K562 (cell line): ENCODE data around the gene SLC16A5. TPM values are rescaled to one million over a fixed set of nuclear protein-coding genes. Genes with fewer than 3 reads are reported as not detected.
A peak's percentile ranks its signal among the peaks of the same experiment; 100 is the strongest.

Experiments
- AFF1 ChIP-seq, 2 experiments: fragments of 450-650 bp; IDR thresholded peaks; 2 replicates each; pipeline ENCODE4 v1.6.1; 2018; ENCODE audit warnings: mild to moderate bottlenecking in 2 of 2, low read depth in 1 of 2; ENCODE audit not compliant: partially characterized antibody in 2 of 2
- ARID3A ChIP-seq: IDR thresholded peaks from 2 replicates; pipeline ENCODE4 v1.6.1; 2012; ENCODE audit warnings: low read depth, low read length, improper control_type of control experiment, borderline replicate concordance
- FOSL1 ChIP-seq: fragments of 200-800 bp; sonication (Bioruptor generic); conservative IDR thresholded peaks from 2 replicates; pipeline ENCODE4 v1.6.1; 2016; ENCODE audit warnings: missing genetic modification characterization, missing compliant biosample characterization
- FOXA3 ChIP-seq, 2 experiments: fragments of 450-650 bp in 1 of 2; sonication (generic) in 1 of 2; formaldehyde crosslinking; IDR thresholded peaks in 1 of 2; conservative IDR thresholded peaks in 1 of 2; 2 replicates each; pipeline versions ENCODE4 v1.4.0 to v1.8.0; 2020 to 2022; ENCODE audit warnings: mild to moderate bottlenecking in 2 of 2, missing genetic modification reagents in 1 of 2
- GTF3C2 ChIP-seq: IDR thresholded peaks from 3 replicates; pipeline ENCODE4 v1.6.1; 2011; ENCODE audit warnings: borderline replicate concordance, mild to moderate bottlenecking, moderate library complexity; ENCODE audit not compliant: insufficient read length; ENCODE audit errors: extremely low read depth
- MTA3 ChIP-seq: fragments of 450-650 bp; formaldehyde crosslinking; IDR thresholded peaks from 2 replicates; pipeline ENCODE4 v1.6.1; 2017; ENCODE audit warnings: mild to moderate bottlenecking, borderline replicate concordance
- NFATC3 ChIP-seq: fragments of 450-650 bp; IDR thresholded peaks from 2 replicates; pipeline ENCODE4 v1.6.1; 2017; ENCODE audit warnings: mild to moderate bottlenecking
- RCOR1 ChIP-seq, 2 experiments: IDR thresholded peaks; 2 replicates each; pipeline ENCODE4 v1.6.1; 2012; ENCODE audit warnings: low read depth in 2 of 2, low read length in 2 of 2, borderline replicate concordance in 1 of 2, improper control_type of control experiment in 1 of 2
- TCF3 ChIP-seq: sonication (generic); formaldehyde crosslinking; IDR thresholded peaks from 2 replicates; pipeline ENCODE4 v1.4.0; 2020; ENCODE audit warnings: mild to moderate bottlenecking, missing genetic modification reagents
- TRIM24 ChIP-seq, 2 experiments: fragments of 450-650 bp; IDR thresholded peaks; 2 replicates each; pipeline ENCODE4 v1.6.1; 2016
- ZMIZ1 ChIP-seq, 2 experiments: fragments of 150-350 bp in 1 of 2; IDR thresholded peaks; 2 replicates each; pipeline ENCODE4 v1.6.1; 2012 to 2016; ENCODE audit warnings: low read depth in 2 of 2, low read length in 2 of 2, mild to moderate bottlenecking in 1 of 2, moderate library complexity in 1 of 2
- ZNF584 ChIP-seq: fragments of 200-800 bp; sonication (Bioruptor generic); IDR thresholded peaks from 2 replicates; pipeline ENCODE4 v1.6.1; 2016; ENCODE audit warnings: low read depth, mild to moderate bottlenecking, missing genetic modification characterization, missing compliant biosample characterization
- polyA plus RNA-seq, 8 experiments: library from polyadenylated mRNA; depleted of rRNA in 4 of 8; stranded (reverse) in 5 of 8; unstranded in 3 of 8; fragments of >200 nt; fragmentation: Nextera tagmentation in 2 of 8; fragmentation: Illumina TruSeq in 1 of 8; extraction: Ambion mirVana in 2 of 8; extraction: Trizol in 1 of 8; gene quantifications; 2 replicates each; pipeline versions ENCODE4 v1.2.1 to v1.2.3, GENCODE V29; 2011 to 2014; ENCODE audit warnings: inconsistent platforms in 1 of 8, missing spikeins in 1 of 8
- total RNA-seq, 7 experiments: library from RNA; depleted of rRNA in 6 of 7; stranded (reverse); fragments of >200 nt in 6 of 7; fragmentation: Illumina TruSeq in 2 of 7; extraction: Trizol in 2 of 7; gene quantifications; 2 replicates each; pipeline versions ENCODE4 v1.2.1 to v1.2.3, GENCODE V29; 2011 to 2021; ENCODE audit warnings: low replicate concordance in 1 of 7

SLC16A5 gene
- total and polyA plus RNA-seq, 9 of the 15 experiments (the other 6 are each of a cell fraction or from before 2014, with no cell fraction given): 0.06 to 2.6 (median 0.91) TPM

- TF ChIP-seq ZMIZ1 (IDR thresholded peaks at IDR 0.05; ENCODE audit: low read depth in 2 of 2, low read length in 2 of 2) (peak in 1 of 2 experiments; percentile 79; a peak in 2 of 4 replicates), TRIM24 (IDR thresholded peaks at IDR 0.05) (peak in 1 of 2 experiments; percentile 83; a peak in 2 of 4 replicates), AFF1 (IDR thresholded peaks at IDR 0.05; ENCODE audit: low read depth in 1 of 2, partially characterized antibody in 2 of 2) (peak in 1 of 2 experiments; percentile 61), ZNF584 (0 out of 2 replicates have a peak, but pooled peaks have one; percentile 40), TCF3 (CRISPR knock-in tag) (peak; percentile 90), FOSL1 (tag) (peak; percentile 54), FOXA3 (CRISPR knock-in tag; conservative IDR thresholded peaks at IDR 0.05 in 1 of 2, IDR thresholded peaks at IDR 0.05 in 1 of 2) (peak; percentile 98 to 99), GTF3C2 (peak; percentile 26), MTA3 (peak; percentile 36; the same call in 1 of the 2 replicates), RCOR1 (IDR thresholded peaks at IDR 0.05; ENCODE audit: borderline replicate concordance in 1 of 2, low read depth in 2 of 2, low read length in 2 of 2) (peak in 1 of 2 experiments; percentile 81; a peak in 2 of 4 replicates), ARID3A (peak; percentile 63), NFATC3 (peak; percentile 30; the same call in 1 of the 2 replicates)
Observed at GRCh38 chr17:75071478-75072271, 16.1 kb upstream of the SLC16A5 start (continued).
